Naive thymus-derived CD8-positive, alpha-beta T cell (primary cell): ENCODE measurements around the gene SPATA6L. TPM values are rescaled to one million over a fixed set of nuclear protein-coding genes. Genes with fewer than 3 reads are reported as not detected.

Experiments
- ATAC-seq, 2 donors: fragments of 150-1000 bp; cut with Tn5 transposase in 1 of 2; sonication (Bioruptor Pico), chemical (Tn5 transposase) in 1 of 2; 1 replicate in 1 of 2; 2 replicates in 1 of 2; pipeline ENCODE4 v1.10.0; 2021; ENCODE audit warnings: mild to moderate bottlenecking in 2 of 2, moderate library complexity in 2 of 2
- POLR2A ChIA-PET: fragments of 350-600 bp; sonication (Branson Sonifier 250); formaldehyde crosslinking; loops from one replicate; lab custom pipeline; 2021; ENCODE audit warnings: antibody characterized with exemption; lab: Charles Lee
- DNase-seq, 10 donors: peaks; one replicate each; pipeline versions ENCODE4 v3.0.0 to v3.0.0-alpha.2; 2020 to 2022
- H3K27ac Mint-ChIP-seq, 10 donors: one replicate each; pipeline ENCODE4 v1.8.0; 2020 to 2022; ENCODE audit warnings: mild to moderate bottlenecking in 10 of 10, mixed read lengths in 10 of 10, moderate library complexity in 4 of 10, inconsistent platforms in 1 of 10
- H3K27me3 Mint-ChIP-seq, 5 donors: one replicate each; pipeline ENCODE4 v1.8.0; 2021 to 2022; ENCODE audit warnings: mixed read lengths in 5 of 5
- H3K36me3 Mint-ChIP-seq, 3 donors: one replicate each; pipeline ENCODE4 v1.8.0; 2020 to 2022; ENCODE audit warnings: mixed read lengths in 3 of 3, mild to moderate bottlenecking in 2 of 3, inconsistent platforms in 1 of 3
- H3K4me1 Mint-ChIP-seq, 4 donors: one replicate each; pipeline ENCODE4 v1.8.0; 2021 to 2022; ENCODE audit warnings: mixed read lengths in 4 of 4
- H3K4me3 Mint-ChIP-seq, 10 donors: one replicate each; pipeline ENCODE4 v1.8.0; 2020 to 2022; ENCODE audit warnings: mild to moderate bottlenecking in 10 of 10, mixed read lengths in 10 of 10, moderate library complexity in 6 of 10, inconsistent platforms in 1 of 10
- H3K9me3 Mint-ChIP-seq, 9 donors: one replicate each; pipeline ENCODE4 v1.8.0; 2020 to 2022; ENCODE audit warnings: mixed read lengths in 9 of 9, mild to moderate bottlenecking in 3 of 9, inconsistent platforms in 1 of 9, moderate library complexity in 1 of 9
- polyA plus RNA-seq, 3 donors: library from polyadenylated mRNA; unstranded; fragments of 300-500 nt; fragmentation: Illumina TruSeq; gene quantifications; one replicate each; pipeline ENCODE4 v1.2.3, GENCODE V29; 2021
- total RNA-seq, 8 experiments: library from RNA in 2 of 8; stranded (reverse) in 2 of 8; gene quantifications; one replicate each; pipeline ENCODE4 v1.2.3 and lab custom pipeline; 2021 to 2026

SPATA6L gene
- total and polyA plus RNA-seq, 5 experiments from 2014 or later, result 1.5 to 5.8 (median 3.9) TPM; not detected in 1

DNA sequence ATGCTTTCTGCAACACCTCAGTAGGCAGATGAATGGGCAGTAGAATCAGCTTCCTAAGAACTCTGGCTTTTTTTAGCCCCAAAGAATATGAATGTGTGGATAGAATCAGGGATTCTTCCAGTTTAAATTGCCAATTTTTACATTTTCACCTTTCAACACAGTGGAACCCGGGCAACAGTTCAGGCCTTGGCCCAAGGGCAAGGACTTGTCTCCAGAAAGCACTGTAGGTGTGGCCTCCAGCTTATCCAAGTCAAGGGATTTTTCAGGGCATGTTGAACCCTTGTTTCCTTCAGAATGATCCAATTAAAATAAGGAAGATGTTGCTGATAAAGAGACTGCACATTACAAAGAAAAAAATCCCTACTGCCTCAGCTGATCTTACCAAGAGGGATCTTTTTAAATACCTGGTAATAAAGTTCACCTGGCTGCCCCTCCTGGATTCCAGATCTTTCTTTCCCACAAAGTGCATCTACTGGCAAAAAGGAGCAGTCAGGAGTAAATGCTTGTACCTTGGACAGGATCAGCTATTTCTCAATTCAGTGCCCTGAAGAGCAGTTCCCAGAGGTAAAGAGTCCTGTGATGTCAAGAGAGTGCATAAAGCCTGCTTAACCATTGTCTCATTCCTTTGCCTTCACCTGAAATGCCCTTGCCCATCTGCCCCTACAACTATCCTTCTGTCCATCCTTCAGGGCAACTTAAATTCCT lies 84.3 kb downstream of the SPATA6L start:
- H3K27me3 Mint-ChIP-seq, result peaks cover 0 to 2% (median 0%) of the 10 kb centered on the region in 5 donors
- H3K27ac Mint-ChIP-seq, result peak overlapping the region in 2 of 10 donors; percentile 6 to 59
- H3K36me3 Mint-ChIP-seq, result peaks cover 0 to 5% (median 2%) of the 10 kb centered on the region in 3 donors
- POLR2A ChIA-PET, result interaction anchor here (1.0 kb wide), 1 partner anchor 18 kb away, joined by 4 read pairs; no protein-coding TSS in a partner anchor
- H3K4me3 Mint-ChIP-seq, result no peak overlapping the region
- no peaks in the 10 kb centered on the region for H3K9me3 Mint-ChIP-seq
- H3K4me1 Mint-ChIP-seq, result peaks cover 0 to 7% (median 4%) of the 10 kb centered on the region in 4 donors
- DNase-seq (no peak), ATAC-seq (no peak)

DNA sequence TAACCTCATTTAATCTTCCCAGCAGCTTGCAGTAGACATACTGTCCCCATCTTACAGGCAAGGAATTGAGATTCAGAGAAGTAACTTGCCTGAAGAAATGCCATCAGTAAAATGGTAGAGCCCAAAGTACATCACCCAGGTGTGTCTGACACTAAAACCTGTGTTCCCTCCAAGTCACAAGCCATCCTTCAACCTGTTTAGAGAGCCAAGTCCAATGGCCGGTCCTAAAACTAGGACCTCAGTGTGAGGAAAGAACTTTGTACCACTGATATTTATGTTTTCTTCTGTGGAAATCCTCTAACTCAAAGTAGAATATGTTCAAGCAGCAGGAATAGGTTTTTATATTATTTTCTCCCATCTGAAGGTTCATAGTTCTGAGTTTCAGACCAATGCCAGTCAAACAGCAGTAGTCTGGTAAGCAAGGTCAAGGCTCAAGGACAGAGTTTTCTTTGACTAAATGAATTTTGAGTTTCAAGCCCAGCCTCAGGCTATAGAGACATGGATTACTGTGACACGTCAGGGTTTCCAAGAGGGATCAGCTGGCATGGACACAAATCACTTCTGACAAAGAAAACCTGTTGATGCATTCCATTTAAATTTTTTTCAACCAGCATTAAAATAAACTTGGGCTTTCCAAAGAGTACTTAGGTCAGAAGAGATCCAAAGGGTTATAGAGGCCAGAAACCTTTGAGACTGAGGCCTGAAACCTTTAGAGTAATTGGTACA lies 85.1 kb downstream of the SPATA6L start:
- no peak overlapping the region for H3K4me3 Mint-ChIP-seq
- peaks cover 0 to 8% (median 2%) of the 10 kb centered on the region in 3 donors for H3K36me3 Mint-ChIP-seq
- POLR2A ChIA-PET, result interaction anchor here (0.6 to 1.0 kb wide), 2 partner anchors 15 to 19 kb away, joined by 3 to 4 read pairs; no protein-coding TSS in a partner anchor
- peak overlapping the region in 1 of 10 donors; percentile 22 for H3K27ac Mint-ChIP-seq
- H3K27me3 Mint-ChIP-seq, result peaks cover 0 to 2% (median 0%) of the 10 kb centered on the region in 5 donors
- no peak for ATAC-seq
- H3K9me3 Mint-ChIP-seq, result peaks cover 0 to 2% (median 0%) of the 10 kb centered on the region in 9 donors
- peaks cover 0 to 7% (median 4%) of the 10 kb centered on the region in 4 donors for H3K4me1 Mint-ChIP-seq
- DNase-seq, result no peak

DNA sequence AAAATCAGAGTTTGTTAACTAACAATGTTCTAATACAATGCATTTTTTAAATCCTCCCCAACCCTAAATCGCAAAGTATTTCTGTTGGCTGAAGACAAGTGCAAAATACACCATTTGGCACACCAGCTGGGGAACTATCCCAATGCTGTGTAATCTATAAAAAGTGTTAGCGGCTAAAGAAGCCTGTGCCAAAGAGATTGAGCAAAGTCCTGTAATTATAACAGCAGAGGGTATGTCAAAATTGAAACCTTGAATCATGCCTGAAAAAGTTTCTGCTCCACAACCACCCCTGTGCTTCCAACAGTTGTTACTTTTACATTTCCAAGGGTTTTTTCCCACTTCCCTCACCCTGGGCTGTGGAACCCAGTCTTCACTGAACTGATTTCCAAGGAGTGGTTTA lies 87.3 kb downstream of the SPATA6L start:
- no peak for ATAC-seq
- Mint-ChIP-seq H3K27me3 (peaks cover 0 to 2% (median 0%) of the 10 kb centered on the region in 5 donors), H3K4me1 (peaks cover 8 to 13% (median 9%) of the 10 kb centered on the region in 4 donors), H3K27ac (no peak overlapping the region), H3K9me3 (peaks cover 0 to 2% (median 0%) of the 10 kb centered on the region in 9 donors), H3K4me3 (no peak overlapping the region), H3K36me3 (peaks cover 0 to 3% (median 2%) of the 10 kb centered on the region in 3 donors)
- DNase-seq, result no peak
- POLR2A ChIA-PET, result no interaction called here

DNA sequence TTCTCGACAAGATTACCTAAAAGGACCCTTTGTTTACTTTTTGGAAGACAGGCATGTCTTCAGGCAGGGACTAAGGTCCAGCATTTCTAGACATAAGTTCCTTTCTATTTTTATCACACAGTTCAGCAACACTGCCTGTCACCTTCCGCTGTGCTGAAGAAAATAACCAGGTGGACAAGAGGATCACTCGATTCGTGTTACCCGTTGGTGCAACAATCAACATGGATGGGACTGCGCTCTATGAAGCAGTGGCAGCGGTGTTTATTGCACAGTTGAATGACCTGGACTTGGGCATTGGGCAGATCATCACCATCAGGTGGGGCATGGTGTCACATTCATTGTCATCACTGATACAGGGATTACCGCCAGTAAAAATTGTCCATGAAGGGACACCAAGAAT lies 89.8 kb downstream of the SPATA6L start:
- Mint-ChIP-seq H3K4me3 (no peak overlapping the region), H3K27me3 (peaks cover 0 to 2% (median 0%) of the 10 kb centered on the region in 5 donors), H3K4me1 (peaks cover 21 to 36% (median 29%) of the 10 kb centered on the region in 4 donors), H3K27ac (no peak overlapping the region), H3K36me3 (peaks cover 0 to 3% (median 2%) of the 10 kb centered on the region in 3 donors), H3K9me3 (peaks cover 0 to 2% (median 0%) of the 10 kb centered on the region in 9 donors)
- DNase-seq, result no peak
- POLR2A ChIA-PET, result no interaction called here
- no peak for ATAC-seq

DNA sequence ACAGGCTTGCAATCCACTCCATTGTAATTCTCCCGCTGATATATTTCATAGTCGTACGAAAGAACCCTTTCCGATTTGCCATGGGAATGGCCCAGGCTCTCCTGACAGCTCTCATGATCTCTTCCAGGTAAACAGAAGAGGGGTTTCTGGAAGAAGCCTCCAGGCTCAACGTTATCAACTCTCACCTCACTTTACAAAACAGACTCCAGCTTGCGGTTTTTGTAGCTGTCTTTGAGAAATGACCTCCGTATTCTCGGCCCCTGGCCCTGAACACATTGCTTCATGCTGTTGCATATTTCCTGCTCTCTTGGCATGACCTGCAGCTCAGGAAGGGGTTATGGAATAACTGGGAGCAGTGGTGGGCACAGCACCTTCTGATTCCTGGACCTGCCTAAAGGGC lies 90.3 kb downstream of the SPATA6L start:
- Mint-ChIP-seq H3K4me1 (peaks cover 21 to 36% (median 30%) of the 10 kb centered on the region in 4 donors), H3K9me3 (peaks cover 0 to 2% (median 0%) of the 10 kb centered on the region in 9 donors)
- ATAC-seq, result no peak

DNA sequence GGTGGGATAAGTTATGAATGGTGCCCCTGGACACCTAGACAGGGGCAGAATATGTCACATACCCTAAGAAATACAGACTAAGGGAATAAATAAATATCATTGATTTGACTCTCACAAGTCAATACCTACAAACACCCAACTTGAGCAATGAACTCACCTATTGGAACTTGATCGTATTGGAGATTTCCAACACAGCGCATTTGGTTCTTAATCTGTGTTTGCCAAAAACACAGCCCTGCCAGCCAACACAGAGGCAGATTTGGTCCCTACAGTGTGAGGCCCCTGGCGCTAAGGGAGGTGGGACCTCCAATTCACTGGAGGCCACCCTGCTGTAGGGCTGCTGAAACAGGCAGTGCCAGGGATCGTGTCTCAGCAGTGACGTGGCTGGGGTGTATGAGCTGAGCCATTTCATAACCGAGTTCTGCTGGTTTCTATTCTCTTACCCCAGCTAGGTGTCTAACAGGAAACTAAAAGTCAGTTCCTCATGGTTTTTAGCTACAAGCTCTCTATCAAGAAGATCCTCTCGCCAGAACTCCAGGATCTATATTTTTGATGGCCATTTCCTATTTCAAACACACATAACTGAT lies 91.5 kb downstream of the SPATA6L start:
- Mint-ChIP-seq H3K4me3 (no peak overlapping the region), H3K27me3 (peaks cover 0 to 2% (median 0%) of the 10 kb centered on the region in 5 donors), H3K27ac (peak overlapping the region in 8 of 10 donors; percentile 14 to 87 (median 36)), H3K4me1 (peaks cover 21 to 36% (median 32%) of the 10 kb centered on the region in 4 donors), H3K9me3 (peaks cover 0 to 2% (median 0%) of the 10 kb centered on the region in 9 donors), H3K36me3 (peaks cover 0 to 3% (median 2%) of the 10 kb centered on the region in 3 donors)
- DNase-seq (no peak), ATAC-seq (peak in 1 of 2 donors; percentile 25)
- POLR2A ChIA-PET, result interaction anchor here (1.9 kb wide), 1 partner anchor 104 kb away, joined by 6 read pairs; the partner anchor contains the start of gene CDC37L1

More for the DNA sequence above, 90.3 kb downstream of the SPATA6L start:
- POLR2A ChIA-PET, result no interaction called here
- Mint-ChIP-seq H3K27ac (peak overlapping the region in 1 of 10 donors; percentile 48), H3K4me3 (no peak overlapping the region), H3K27me3 (peaks cover 0 to 2% (median 0%) of the 10 kb centered on the region in 5 donors), H3K36me3 (peaks cover 0 to 3% (median 2%) of the 10 kb centered on the region in 3 donors)
- no peak for DNase-seq

DNA sequence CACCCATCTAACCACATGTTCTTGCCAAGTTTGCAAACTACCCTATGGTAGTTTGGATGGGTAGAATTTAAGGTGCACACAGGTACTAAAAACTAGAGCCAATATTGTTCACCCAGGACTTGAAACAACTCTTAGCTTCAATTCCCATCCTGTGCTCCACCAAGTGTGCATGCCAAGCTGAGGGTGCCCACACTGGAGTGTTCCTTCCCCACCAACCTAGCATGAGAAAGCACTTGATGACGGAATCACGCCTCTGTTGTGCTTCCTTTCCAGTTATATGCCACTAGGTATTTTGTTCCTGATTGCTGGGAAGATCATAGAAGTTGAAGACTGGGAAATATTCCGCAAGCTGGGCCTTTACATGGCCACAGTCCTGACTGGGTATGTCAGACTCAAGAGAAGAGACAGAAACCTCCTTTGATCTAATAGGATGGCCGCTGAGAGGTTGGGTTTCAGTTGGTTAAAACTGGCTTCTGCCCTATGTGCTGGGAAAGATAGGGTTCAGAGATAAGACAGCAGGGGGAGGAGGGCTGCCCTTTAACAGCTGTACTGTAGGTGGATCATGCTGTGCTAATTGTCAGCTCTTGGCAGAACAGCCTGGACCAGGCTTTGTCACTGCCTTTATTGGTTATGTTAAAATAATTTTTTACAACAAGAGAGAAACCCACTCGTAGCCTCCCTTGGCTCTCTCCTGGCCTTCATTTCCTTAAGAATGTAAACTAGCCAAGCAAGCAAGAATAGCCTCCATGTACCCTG lies 92.5 kb downstream of the SPATA6L start:
- ATAC-seq, result no peak
- peaks cover 0 to 2% (median 0%) of the 10 kb centered on the region in 5 donors for H3K27me3 Mint-ChIP-seq
- H3K27ac Mint-ChIP-seq, result peak overlapping the region in 5 of 10 donors; percentile 5 to 67 (median 22)
- DNase-seq, result no peak
- peaks cover 0 to 2% (median 0%) of the 10 kb centered on the region in 9 donors for H3K9me3 Mint-ChIP-seq
- POLR2A ChIA-PET, result interaction anchor here (0.7 to 1.9 kb wide), 4 partner anchors 20 to 105 kb away, joined by 3 to 6 read pairs (median 5); partner anchors contain the start of gene CDC37L1
- H3K4me1 Mint-ChIP-seq, result peaks cover 21 to 36% (median 32%) of the 10 kb centered on the region in 4 donors
- peak overlapping the region in 1 of 10 donors; percentile 54 for H3K4me3 Mint-ChIP-seq
- peaks cover 0 to 3% (median 2%) of the 10 kb centered on the region in 3 donors for H3K36me3 Mint-ChIP-seq

DNA sequence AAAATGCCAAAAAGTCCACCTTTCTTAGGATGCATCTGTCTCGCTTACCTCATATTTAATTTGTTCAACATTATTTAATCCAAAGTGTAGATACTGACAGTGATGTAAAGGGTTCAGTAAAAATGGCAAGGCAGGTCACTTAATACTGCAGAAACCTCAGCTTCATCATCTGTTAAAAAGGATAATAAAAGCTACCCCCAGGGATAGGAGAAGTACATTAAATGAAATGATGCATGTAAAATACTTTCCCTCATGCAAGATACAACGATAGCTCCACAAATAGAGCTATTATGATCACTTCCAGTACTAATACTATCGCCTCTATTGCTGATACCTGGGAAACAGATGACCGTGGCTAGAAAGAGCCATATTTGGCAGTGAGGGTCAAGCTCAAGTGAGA lies 93.1 kb downstream of the SPATA6L start:
- Mint-ChIP-seq H3K36me3 (peaks cover 0 to 3% (median 2%) of the 10 kb centered on the region in 3 donors), H3K9me3 (peaks cover 0 to 2% (median 0%) of the 10 kb centered on the region in 9 donors), H3K4me3 (peak overlapping the region in 3 of 10 donors; percentile 53 to 66 (median 54)), H3K4me1 (peaks cover 21 to 36% (median 32%) of the 10 kb centered on the region in 4 donors), H3K27ac (peak overlapping the region in 6 of 10 donors; percentile 68 to 85 (median 71)), H3K27me3 (peaks cover 0 to under 1% (median 0%) of the 10 kb centered on the region in 5 donors)
- ATAC-seq (no peak), DNase-seq (no peak)
- POLR2A ChIA-PET, result interaction anchor here (0.5 to 1.9 kb wide), 6 partner anchors 15 to 106 kb away, joined by 3 to 6 read pairs (median 4); partner anchors contain the start of gene CDC37L1

DNA sequence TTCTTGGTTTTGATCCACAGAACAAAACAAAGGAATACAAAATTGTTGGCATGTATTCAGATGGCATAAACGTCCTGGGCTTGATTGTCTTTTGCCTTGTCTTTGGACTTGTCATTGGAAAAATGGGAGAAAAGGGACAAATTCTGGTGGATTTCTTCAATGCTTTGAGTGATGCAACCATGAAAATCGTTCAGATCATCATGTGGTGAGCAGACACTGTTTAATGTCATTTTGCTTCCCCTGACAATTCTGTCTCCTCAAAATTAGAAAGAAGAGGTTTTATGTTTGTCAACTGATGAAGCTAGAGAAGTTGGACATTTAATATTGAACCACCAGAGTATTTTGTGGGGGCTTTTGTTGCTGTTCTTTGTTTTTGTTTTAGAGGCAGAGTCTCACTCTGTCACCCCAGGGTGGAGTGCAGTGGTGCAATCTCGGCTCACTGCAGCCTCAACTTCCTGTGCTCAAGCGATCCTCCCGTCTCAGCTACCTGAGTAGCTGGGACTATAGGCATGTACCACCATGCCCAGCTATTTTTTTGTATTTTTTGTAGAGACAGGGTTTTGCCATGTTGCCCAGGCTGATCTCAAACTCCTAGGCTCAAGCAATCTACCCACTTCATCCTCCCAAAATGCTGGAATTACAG lies 94.0 kb downstream of the SPATA6L start:
- peaks cover 0 to 3% (median 0%) of the 10 kb centered on the region in 3 donors for H3K36me3 Mint-ChIP-seq

DNA sequence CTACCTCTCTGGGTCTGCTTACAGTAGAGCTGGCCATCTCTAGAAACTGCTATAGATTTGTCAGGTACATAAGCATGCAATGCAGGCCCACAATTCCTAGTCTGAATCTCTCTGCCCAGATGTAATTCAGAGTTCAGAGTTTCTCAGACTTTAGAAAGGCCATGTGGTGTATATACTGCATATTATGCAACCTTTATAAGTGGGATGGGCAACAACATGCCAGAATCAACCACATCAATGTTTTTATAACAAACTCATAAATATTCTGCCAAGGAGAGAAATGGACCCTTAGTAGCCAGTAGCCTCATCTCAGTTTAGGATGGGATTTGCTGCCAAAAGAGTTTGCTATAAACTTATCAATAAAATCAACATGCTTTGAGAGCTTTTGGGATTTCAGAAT lies 97.2 kb downstream of the SPATA6L start:
- no peaks in the 10 kb centered on the region for H3K27me3 Mint-ChIP-seq
- ATAC-seq, result no peak
- no peak for DNase-seq
- H3K27ac Mint-ChIP-seq, result peak overlapping the region in 1 of 10 donors; percentile 21
- peaks cover 0 to 10% (median 2%) of the 10 kb centered on the region in 9 donors for H3K9me3 Mint-ChIP-seq
- peaks cover 0 to 8% (median 3%) of the 10 kb centered on the region in 3 donors for H3K36me3 Mint-ChIP-seq
- peaks cover 18 to 40% (median 27%) of the 10 kb centered on the region in 4 donors for H3K4me1 Mint-ChIP-seq
- POLR2A ChIA-PET, result no interaction called here
- no peak overlapping the region for H3K4me3 Mint-ChIP-seq

More for the DNA sequence above, 94.0 kb downstream of the SPATA6L start:
- Mint-ChIP-seq H3K4me1 (peaks cover 21 to 36% (median 32%) of the 10 kb centered on the region in 4 donors), H3K27me3 (no peaks in the 10 kb centered on the region), H3K4me3 (peak overlapping the region; percentile 9 to 75 (median 48)), H3K9me3 (peaks cover 0 to 2% (median 0%) of the 10 kb centered on the region in 9 donors), H3K27ac (peak overlapping the region; percentile 8 to 87 (median 74))
- POLR2A ChIA-PET, result interaction anchor here (0.8 to 1.6 kb wide), 3 partner anchors 21 to 48 kb away, joined by 3 read pairs; no protein-coding TSS in a partner anchor
- ATAC-seq, result peak; percentile 57 to 79
- DNase-seq, result peak in 2 of 10 donors; percentile 38 to 41

DNA sequence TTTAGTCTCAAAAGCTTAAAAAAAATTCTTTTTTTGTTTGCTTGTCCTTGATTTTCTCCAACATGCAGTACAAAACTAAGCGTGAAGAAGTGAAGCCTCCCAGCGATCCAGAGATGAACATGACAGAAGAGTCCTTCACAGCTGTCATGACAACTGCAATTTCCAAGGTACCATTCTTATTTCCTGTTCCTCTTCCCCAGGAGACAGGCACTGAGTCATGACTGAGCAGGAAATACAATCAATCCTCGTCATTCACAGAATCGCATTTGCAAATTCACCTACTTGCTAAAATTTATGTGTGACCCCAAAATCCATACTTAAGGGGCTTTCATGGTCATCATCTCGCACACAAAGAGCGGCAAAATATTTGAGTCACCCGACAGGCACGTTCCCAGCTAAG lies 98.7 kb downstream of the SPATA6L start:
- POLR2A ChIA-PET, result no interaction called here
- Mint-ChIP-seq H3K36me3 (peaks cover 0 to 8% (median 3%) of the 10 kb centered on the region in 3 donors), H3K4me3 (no peak overlapping the region), H3K27me3 (no peaks in the 10 kb centered on the region), H3K9me3 (peaks cover 0 to 10% (median 2%) of the 10 kb centered on the region in 9 donors), H3K27ac (peak overlapping the region in 1 of 10 donors; percentile 26), H3K4me1 (peaks cover 19 to 40% (median 27%) of the 10 kb centered on the region in 4 donors)
- ATAC-seq, result no peak
- DNase-seq, result no peak
